Measurements from ENCODE around the gene TMEM140.

GRCh38 chr7:135215180-135215579 lies 67.3 kb downstream of the TMEM140 start:
- TF ChIP-seq MAX (CRISPR knock-in tag; IDR thresholded peaks at IDR 0.05), result no peak
- TF ChIP-seq POLR2AphosphoS2 (IDR thresholded peaks at IDR 0.05; ENCODE audit: low read length), result no peak
- no peak for TF ChIP-seq MYC (IDR thresholded peaks at IDR 0.05; ENCODE audit: low read depth, low read length)
- TF ChIP-seq MYC (CRISPR knock-in tag; IDR thresholded peaks at IDR 0.05; ENCODE audit: borderline replicate concordance, low read depth), result no peak
- TF ChIP-seq CTCF (IDR thresholded peaks at IDR 0.05 in 2 of 3, conservative IDR thresholded peaks at IDR 0.05 in 1 of 3; ENCODE audit: insufficient read depth in 2 of 3, low read depth in 1 of 3, low read length in 3 of 3), result no peak
- TF ChIP-seq GTF2A2 (tag; IDR thresholded peaks at IDR 0.05), result no peak
- no peak for TF ChIP-seq POLR2A (conservative IDR thresholded peaks at IDR 0.05)
- no peak for TF ChIP-seq THAP7 (CRISPR knock-in tag; IDR thresholded peaks at IDR 0.05)
- TF ChIP-seq HMGXB4 (CRISPR knock-in tag; IDR thresholded peaks at IDR 0.05), result no peak
- TF ChIP-seq SFPQ (IDR thresholded peaks at IDR 0.05; ENCODE audit: low read depth, low read length), result no peak

Measured in K562 (cell line).